ENCODE measurements around the gene GID4. TPM values are rescaled to one million over a fixed set of nuclear protein-coding genes. Genes with fewer than 3 reads are reported as not detected.
A peak's percentile ranks its signal among the peaks of the same experiment; 100 is the strongest.

Gene GID4
- 8.3 TPM for total RNA-seq

DNA sequence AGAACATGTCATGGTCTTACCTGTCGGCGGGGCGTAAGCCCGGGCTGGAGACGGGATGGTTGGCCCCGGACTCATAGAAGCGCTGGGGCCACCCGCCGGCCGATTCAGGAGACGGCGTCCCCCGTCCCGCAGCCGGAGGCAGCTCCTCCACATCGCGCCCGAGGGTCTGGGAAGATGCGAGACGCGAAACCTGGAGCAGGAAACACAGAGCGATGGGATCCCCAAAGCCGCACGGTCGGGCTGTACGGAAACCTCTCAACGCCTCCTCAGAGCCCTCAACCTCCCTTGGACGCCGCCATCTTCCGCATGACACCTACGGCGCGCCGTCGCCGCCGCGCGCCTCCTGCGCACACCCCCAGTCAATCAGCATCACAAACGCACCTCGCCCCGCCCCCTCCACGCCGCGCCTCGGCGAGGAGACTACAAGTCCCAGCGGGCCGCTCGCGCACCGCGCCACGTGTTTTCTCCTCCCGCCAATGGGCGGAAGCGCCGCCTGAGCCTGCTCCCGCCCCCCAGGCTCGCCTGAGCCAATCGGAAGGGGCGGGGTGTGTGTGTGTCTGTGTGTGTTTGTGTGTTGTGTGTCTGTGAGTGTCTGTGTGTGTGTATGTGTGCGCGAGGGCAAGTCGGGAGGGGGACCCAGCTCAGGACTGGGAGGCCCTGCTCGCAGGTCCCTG lies at the start of gene GID4, which contains the start of gene ATPAF2:
TSS of gene GID4 (plus strand) at position 548 of the 674 bp plus-strand sequence. CDS start at position 605, 57 bp downstream.
TSS of gene ATPAF2 (minus strand) at position 308 of the 674 bp plus-strand sequence. CDS start at position 153, 155 bp downstream.
- DNase-seq (ENCODE audit: low spot score in 2 of 2): peak; percentile 98 to 100
- H3K36me3 ChIP-seq: no peaks in the 10 kb centered on the region
- H3K4me3 ChIP-seq: peak within 1 kb of the TSS; percentile 93 to 98
- intact Hi-C loops (cut with DNase I): loop anchor here (1.0 to 10.0 kb wide), 9 partner anchors 48 to 757 kb away; partner anchors contain the start of genes ALKBH5, COPS3, DRC3 and DRG2
- TF ChIP-seq, protein P1, sequence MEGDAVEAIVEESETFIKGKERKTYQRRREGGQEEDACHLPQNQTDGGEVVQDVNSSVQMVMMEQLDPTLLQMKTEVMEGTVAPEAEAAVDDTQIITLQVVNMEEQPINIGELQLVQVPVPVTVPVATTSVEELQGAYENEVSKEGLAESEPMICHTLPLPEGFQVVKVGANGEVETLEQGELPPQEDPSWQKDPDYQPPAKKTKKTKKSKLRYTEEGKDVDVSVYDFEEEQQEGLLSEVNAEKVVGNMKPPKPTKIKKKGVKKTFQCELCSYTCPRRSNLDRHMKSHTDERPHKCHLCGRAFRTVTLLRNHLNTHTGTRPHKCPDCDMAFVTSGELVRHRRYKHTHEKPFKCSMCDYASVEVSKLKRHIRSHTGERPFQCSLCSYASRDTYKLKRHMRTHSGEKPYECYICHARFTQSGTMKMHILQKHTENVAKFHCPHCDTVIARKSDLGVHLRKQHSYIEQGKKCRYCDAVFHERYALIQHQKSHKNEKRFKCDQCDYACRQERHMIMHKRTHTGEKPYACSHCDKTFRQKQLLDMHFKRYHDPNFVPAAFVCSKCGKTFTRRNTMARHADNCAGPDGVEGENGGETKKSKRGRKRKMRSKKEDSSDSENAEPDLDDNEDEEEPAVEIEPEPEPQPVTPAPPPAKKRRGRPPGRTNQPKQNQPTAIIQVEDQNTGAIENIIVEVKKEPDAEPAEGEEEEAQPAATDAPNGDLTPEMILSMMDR (IDR thresholded peaks at IDR 0.05): no peak
- no peaks in the 10 kb centered on the region for H3K27me3 ChIP-seq
- no peaks in the 10 kb centered on the region for H3K9me3 ChIP-seq
- H3K4me1 ChIP-seq: peaks cover 3 to 18% of the 10 kb centered on the region in 2 donors
- peak within 1 kb of the TSS; percentile 62 to 76 for H3K27ac ChIP-seq

DNA sequence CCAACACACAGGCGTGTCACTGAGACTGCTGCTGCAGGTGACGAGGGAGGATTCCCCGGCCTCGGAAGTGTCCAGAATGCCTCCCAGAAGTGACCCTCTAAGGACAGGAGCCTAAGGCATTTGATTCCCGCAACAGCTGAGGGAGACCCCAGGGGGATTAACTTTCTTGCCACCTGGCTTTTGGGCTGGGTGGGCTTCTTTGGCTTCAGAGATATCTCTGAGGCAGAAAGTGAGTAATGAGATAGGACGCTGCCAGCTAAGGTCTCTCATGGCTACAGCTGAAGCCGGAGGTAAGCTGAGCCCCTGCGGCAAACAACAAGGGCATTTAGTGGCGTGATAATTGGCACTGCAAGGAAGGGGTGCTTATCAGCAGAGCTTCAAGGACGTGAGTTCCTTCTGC lies 49.6 kb upstream of the GID4 start:
- TF ChIP-seq, protein P1 (IDR thresholded peaks at IDR 0.05): no peak
- Histone ChIP-seq H3K9me3 (no peaks in the 10 kb centered on the region), H3K4me1 (no peaks in the 10 kb centered on the region), H3K27me3 (no peaks in the 10 kb centered on the region), H3K27ac (no peak overlapping the region), H3K4me3 (no peak overlapping the region), H3K36me3 (peaks cover 0 to 8% of the 10 kb centered on the region in 2 donors)
- intact Hi-C loops (cut with DNase I): no loop called here
- no peak for DNase-seq (ENCODE audit: low spot score in 2 of 2)

DNA sequence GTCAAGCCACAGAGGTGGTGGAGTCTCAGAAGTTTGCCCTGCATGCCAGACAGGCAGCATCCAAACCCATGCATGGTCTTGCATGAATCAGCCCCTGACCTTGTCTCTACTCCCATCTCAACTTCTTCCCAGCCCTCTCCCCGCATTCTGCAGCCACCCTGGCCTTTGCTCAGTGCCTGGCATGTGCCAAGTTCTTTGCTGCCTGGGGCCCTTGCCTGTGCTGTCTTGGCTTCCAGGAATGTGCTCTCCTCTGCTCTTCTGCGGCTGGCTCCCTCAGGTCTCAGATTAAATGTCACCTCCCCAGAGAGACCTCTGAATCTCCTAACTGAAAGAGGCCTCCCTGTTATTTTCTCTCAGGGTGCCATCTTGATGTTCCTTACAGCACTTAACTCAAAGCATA lies 48.9 kb upstream of the GID4 start:
- no peaks in the 10 kb centered on the region for H3K27me3 ChIP-seq
- no peak overlapping the region for H3K4me3 ChIP-seq
- no peak overlapping the region for H3K27ac ChIP-seq
- TF ChIP-seq, protein P1 (IDR thresholded peaks at IDR 0.05): no peak
- no peaks in the 10 kb centered on the region for H3K4me1 ChIP-seq
- no peak for DNase-seq (ENCODE audit: low spot score in 2 of 2)
- no peaks in the 10 kb centered on the region for H3K9me3 ChIP-seq
- H3K36me3 ChIP-seq: peaks cover 0 to 8% of the 10 kb centered on the region in 2 donors
- intact Hi-C loops (cut with DNase I): no loop called here

DNA sequence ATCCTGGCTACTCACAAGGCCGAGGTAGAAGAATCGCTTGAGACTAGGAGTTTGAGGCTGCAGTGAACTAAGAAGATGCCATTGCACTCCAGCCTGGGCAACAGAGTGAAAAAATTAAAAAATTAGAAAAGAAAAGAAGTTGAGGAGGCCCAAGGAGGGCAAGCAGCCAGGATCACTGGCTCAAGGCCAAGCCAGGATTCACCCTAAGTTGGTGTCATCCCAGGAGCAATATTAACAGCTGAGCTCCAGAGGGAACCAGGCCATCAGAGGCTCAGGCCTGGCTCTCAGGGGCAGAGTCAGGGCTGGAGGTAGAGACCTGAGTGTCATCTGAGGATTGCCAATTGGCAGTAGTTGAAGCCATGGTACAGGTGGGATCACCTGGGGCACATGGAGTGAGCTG lies 45.8 kb upstream of the GID4 start:
- Histone ChIP-seq H3K4me1 (no peaks in the 10 kb centered on the region), H3K9me3 (no peaks in the 10 kb centered on the region), H3K4me3 (no peak overlapping the region), H3K27me3 (no peaks in the 10 kb centered on the region), H3K27ac (no peak overlapping the region), H3K36me3 (peaks cover 0 to 1% of the 10 kb centered on the region in 2 donors)
- TF ChIP-seq, protein P1 (IDR thresholded peaks at IDR 0.05): no peak
- DNase-seq (ENCODE audit: low spot score in 2 of 2): no peak
- intact Hi-C loops (cut with DNase I): no loop called here

DNA sequence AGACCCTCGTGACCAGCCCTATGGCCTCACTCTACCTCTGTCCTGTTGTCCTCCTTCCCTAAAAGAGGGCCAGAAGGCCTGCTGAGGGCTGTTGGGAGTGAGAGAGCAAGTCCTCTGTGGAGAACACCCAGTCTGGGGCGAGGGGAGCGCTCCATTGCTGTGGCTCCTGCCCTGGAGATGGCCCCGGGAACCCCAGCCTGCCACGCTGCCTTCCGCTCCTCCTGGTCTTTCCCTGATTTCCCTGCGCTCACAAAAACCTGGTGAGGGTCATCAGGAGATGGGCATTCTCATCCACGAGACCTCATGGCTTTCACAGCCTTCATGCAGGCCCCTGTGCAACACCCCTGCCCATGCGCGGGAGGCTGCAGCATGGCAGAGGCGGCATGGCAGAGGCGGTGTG lies 45.4 kb upstream of the GID4 start:
- TF ChIP-seq, protein P1 (IDR thresholded peaks at IDR 0.05): no peak
- no peak overlapping the region for H3K27ac ChIP-seq
- no peaks in the 10 kb centered on the region for H3K36me3 ChIP-seq
- H3K4me3 ChIP-seq: no peak overlapping the region
- DNase-seq (ENCODE audit: low spot score in 2 of 2): no peak
- no peaks in the 10 kb centered on the region for H3K9me3 ChIP-seq
- intact Hi-C loops (cut with DNase I): no loop called here
- no peaks in the 10 kb centered on the region for H3K4me1 ChIP-seq
- no peaks in the 10 kb centered on the region for H3K27me3 ChIP-seq

All from ascending aorta (tissue), 2 donors.